ENCODE measurements around the gene PALD1. TPM values are rescaled to one million over a fixed set of nuclear protein-coding genes. Genes with fewer than 3 reads are reported as not detected.

PALD1 gene
- total and polyA plus RNA-seq, 9 of the 15 experiments (the other 6 are each of a cell fraction or from before 2014, with no cell fraction given), result 0.03 to 0.29 (median 0.09) TPM; not detected in 2

DNA sequence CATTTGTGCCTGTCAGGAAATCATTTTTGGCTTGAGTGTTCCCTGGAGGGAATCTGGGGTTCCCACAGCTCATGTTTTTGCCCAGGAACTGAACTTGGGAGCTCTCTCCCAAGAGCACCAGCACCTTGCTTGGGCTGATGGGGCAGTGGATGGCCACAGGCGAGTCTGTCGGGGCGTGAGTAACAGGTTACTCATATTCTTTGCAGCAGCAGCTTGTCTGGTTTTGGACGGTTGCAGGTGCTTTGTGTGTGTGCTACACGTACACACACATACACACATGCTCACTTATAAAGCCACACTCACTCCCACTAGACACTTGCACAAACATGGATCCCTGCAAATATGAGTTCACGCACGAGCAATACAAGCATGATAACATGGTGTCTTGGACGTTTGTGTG, 2.9 kb upstream of the PALD1 start:
- no peak for TF ChIP-seq ZNF146 (CRISPR knock-in tag; IDR thresholded peaks at IDR 0.05; ENCODE audit: unreplicated experiment)
- TF ChIP-seq FOXM1 (IDR thresholded peaks at IDR 0.05; ENCODE audit: low read depth), result no peak
- TF ChIP-seq FOXM1 (CRISPR knock-in tag; IDR thresholded peaks at IDR 0.05; ENCODE audit: low read depth), result no peak
- TF ChIP-seq, protein P1, sequence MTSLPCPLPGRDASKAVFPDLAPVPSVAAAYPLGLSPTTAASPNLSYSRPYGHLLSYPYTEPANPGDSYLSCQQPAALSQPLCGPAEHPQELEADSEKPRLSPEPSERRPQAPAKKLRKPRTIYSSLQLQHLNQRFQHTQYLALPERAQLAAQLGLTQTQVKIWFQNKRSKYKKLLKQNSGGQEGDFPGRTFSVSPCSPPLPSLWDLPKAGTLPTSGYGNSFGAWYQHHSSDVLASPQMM (CRISPR knock-in tag; IDR thresholded peaks at IDR 0.05), result no peak
- no peak for TF ChIP-seq SMARCA5 (IDR thresholded peaks at IDR 0.05)
- TF ChIP-seq KDM5B (IDR thresholded peaks at IDR 0.05; ENCODE audit: insufficient replicate concordance, low read depth, low read length), result no peak
- no peak for TF ChIP-seq ZNF23 (CRISPR knock-in tag; IDR thresholded peaks at IDR 0.05)
- no peak for TF ChIP-seq HIVEP1 (CRISPR knock-in tag; IDR thresholded peaks at IDR 0.05)
- TF ChIP-seq JUND (IDR thresholded peaks at IDR 0.05; ENCODE audit: borderline replicate concordance, low read depth, low read length), result no peak
- no peak for TF ChIP-seq JUND (tag; IDR thresholded peaks at IDR 0.05; ENCODE audit: borderline replicate concordance, low read depth, low read length)
- no peak for TF ChIP-seq TRIM24 (IDR thresholded peaks at IDR 0.05)
- TF ChIP-seq ZNF263 (CRISPR knock-in tag; IDR thresholded peaks at IDR 0.05; ENCODE audit: borderline replicate concordance), result no peak
- TF ChIP-seq, protein P2, sequence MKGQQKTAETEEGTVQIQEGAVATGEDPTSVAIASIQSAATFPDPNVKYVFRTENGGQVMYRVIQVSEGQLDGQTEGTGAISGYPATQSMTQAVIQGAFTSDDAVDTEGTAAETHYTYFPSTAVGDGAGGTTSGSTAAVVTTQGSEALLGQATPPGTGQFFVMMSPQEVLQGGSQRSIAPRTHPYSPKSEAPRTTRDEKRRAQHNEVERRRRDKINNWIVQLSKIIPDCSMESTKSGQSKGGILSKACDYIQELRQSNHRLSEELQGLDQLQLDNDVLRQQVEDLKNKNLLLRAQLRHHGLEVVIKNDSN (CRISPR knock-in tag; IDR thresholded peaks at IDR 0.05), result no peak
- TF ChIP-seq SIRT6 (IDR thresholded peaks at IDR 0.05; ENCODE audit: low read depth, low read length), result no peak
- TF ChIP-seq TAF9B (IDR thresholded peaks at IDR 0.05; ENCODE audit: partially characterized antibody), result no peak
- no peak for TF ChIP-seq SMARCB1 (IDR thresholded peaks at IDR 0.05; ENCODE audit: insufficient read length, low read depth)
- no peaks in the 10 kb centered on the region for H3K9me3 ChIP-seq (replicated peaks; ENCODE audit: control insufficient read depth, insufficient read depth, low read depth, low read length)
- H3K4me3 ChIP-seq, result no peak overlapping the region
- H3K36me3 ChIP-seq (ENCODE audit: control insufficient read depth, insufficient read depth, low read length), result no peaks in the 10 kb centered on the region
- ChIA-PET CTCF (ENCODE audit: low intra/inter-chr PET ratio) (no interaction called here), POLR2A (interaction anchor here (0.6 to 1.1 kb wide), 3 partner anchors 16 to 383 kb away, joined by 3 to 5 read pairs (median 3); no protein-coding TSS in a partner anchor)
- H3K4me2 ChIP-seq (ENCODE audit: insufficient read depth, low read length), result no peak overlapping the region
- FAIRE-seq, result no peak
- in situ Hi-C loops (cut with MboI), result no loop called here
- H3K9ac ChIP-seq (ENCODE audit: insufficient read depth in 1 of 2, low read depth in 2 of 2, low read length in 2 of 2), result no peak overlapping the region
- intact Hi-C loops (cut with micrococcal nuclease), result loop anchor here (5.0 kb wide), 1 partner anchor 52 kb away; no protein-coding TSS in a partner anchor
- no peaks in the 10 kb centered on the region for H3K9me1 ChIP-seq (ENCODE audit: control insufficient read depth, insufficient read depth, low read length)
- peaks cover 0 to 18% of the 10 kb centered on the region in 2 experiments; a peak in 4 of 5 replicates for H3K4me1 ChIP-seq (replicated peaks in 1 of 2; ENCODE audit: control insufficient read depth in 2 of 2, insufficient read depth in 2 of 2, low read length in 2 of 2)
- H3K79me2 ChIP-seq (ENCODE audit: control insufficient read depth, insufficient read depth, low read length), result no peaks in the 10 kb centered on the region
- WGBS (ENCODE audit: insufficient coverage, low coverage, missing lambda C conversion rate), result 1% methylated on average over 8 of the region's 8 CpGs
- BruUV-seq (replicated peaks), result no TSS peak
- H3K27ac ChIP-seq (ENCODE audit: extremely low read depth, low read depth, low read length), result no peak overlapping the region
- DNase-seq (ENCODE audit: extremely low read depth in 1 of 4, low spot score in 3 of 4), result no peak
- peaks cover 31% of the 10 kb centered on the region for H4K20me1 ChIP-seq (replicated peaks; ENCODE audit: control insufficient read depth, insufficient read depth, low read length)
- H2AFZ ChIP-seq (ENCODE audit: low read depth, low read length), result no peak overlapping the region
- no peak for ATAC-seq
- peaks cover 53 to 93% of the 10 kb centered on the region in 2 experiments for H3K27me3 ChIP-seq (ENCODE audit: control insufficient read depth in 2 of 2, insufficient read depth in 2 of 2, low read length in 2 of 2)
